Left lobe of liver (tissue), 2 donors: ENCODE measurements around the gene ZNF764. TPM values are rescaled to one million over a fixed set of nuclear protein-coding genes. Genes with fewer than 3 reads are reported as not detected.
A peak's percentile ranks its signal among the peaks of the same experiment; 100 is the strongest.
"Not testable (repeated sequence)": the region's sequence is repeated elsewhere in the genome, so short reads cannot be mapped to it uniquely, and the experiment has no call there.

Experiments
- ATAC-seq: fragments of 200-7000 bp; cut with Tn5 transposase; one replicate; pipeline ENCODE4 v1.9.1; 2020; ENCODE audit warnings: mild to moderate bottlenecking, moderate library complexity
- DNase-seq: peaks from one replicate; pipeline ENCODE4 v3.0.0-alpha.2; 2020; ENCODE audit warnings: low spot score
- total RNA-seq: library from RNA; stranded (reverse); gene quantifications from one replicate; pipeline ENCODE4 v1.2.1, GENCODE V29; 2021
- donor health status: DM: no; HTN: no; CAD: no; lungs with moderate emphysema.
- donor health status: DM: no; HTN: yes; CAD: no.

The ZNF764 gene
- 6.3 TPM for total RNA-seq

DNA sequence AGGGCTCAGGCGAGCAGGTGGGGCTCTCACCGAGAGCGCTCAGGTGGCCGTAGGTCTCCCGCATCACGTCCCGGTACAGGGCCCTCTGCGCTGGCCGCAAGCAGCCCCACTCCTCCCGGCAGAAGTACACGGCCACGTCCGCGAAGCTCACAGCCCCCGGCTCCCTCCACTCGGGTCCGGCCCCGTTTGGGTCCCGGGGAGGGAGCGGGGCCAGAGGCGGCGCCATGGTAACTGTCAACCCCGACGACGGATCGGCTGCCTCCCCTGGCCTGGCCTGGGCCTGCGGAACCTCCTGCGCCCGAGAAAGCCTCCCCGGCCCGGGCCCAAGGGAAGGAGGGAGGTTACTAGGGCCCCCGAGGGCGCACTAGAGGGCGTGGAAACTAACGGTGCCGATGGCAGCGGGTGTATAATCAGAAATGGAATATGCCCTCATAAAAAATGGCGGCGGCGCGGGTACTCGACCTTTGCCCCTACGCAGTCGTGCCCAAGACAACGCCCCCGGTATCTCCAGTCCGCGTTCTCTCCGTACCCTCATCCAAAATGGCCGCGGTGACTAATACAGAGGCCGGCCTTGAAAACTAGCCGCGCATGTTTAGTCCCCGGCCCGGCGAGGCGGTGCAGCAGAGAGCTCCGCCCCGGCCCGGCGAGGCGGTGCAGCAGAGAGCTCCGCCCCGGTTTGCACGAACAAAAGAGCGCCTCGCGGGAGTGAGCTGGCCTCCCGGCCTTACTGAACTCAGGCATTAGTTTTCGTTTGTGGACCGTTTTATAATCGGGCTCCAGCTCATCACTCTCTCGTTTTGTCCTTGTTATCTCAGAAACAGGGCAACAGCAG, at the start of gene ZNF764:
ZNF764 (minus strand) TSS at position 418 of the 832 bp plus-strand sequence; CDS start at position 226, 192 bp downstream.
- peak; percentile 92 for ATAC-seq
- peak; percentile 99 for DNase-seq

DNA sequence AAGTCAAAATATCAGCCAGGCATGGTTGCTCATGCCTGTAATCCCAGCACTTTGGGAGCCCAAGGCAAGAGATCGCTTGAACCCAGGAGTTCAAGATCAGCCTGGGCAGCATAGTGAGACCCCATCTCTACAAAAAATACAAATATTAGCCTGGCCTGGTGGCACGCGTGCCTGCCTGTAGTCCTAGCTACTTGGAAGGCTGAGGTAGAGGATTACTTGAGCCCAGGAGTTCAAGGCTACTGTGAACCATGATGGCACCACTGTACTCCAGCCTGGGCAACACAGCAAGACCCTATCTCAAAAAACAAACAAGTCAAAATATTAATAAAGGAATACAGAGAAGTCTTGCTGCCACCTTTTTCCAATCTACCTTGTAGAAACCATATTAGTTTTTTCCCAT, 47.8 kb upstream of the ZNF764 start:
- ATAC-seq (no peak), DNase-seq (no peak)

DNA sequence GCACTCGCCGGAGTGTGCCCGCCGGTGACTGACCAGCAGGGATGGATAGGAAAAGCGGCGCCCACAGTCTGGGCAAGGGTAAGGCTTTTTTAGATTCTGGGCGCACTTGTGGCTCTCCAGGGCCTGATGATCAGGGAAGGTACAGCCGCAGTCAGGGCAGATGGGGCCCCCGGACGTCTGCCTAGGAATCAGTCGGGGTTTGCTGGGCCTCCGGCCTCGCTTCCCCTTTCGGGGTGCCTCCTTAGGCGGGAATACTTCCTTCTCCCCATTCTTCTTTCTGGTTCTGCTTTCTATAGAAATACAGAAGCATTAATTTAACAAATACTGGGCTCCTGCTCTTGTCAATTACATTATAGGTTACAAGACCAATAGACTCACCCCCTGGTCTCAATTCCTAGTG, 47.0 kb upstream of the ZNF764 start:
- DNase-seq (no peak), ATAC-seq (no peak)

DNA sequence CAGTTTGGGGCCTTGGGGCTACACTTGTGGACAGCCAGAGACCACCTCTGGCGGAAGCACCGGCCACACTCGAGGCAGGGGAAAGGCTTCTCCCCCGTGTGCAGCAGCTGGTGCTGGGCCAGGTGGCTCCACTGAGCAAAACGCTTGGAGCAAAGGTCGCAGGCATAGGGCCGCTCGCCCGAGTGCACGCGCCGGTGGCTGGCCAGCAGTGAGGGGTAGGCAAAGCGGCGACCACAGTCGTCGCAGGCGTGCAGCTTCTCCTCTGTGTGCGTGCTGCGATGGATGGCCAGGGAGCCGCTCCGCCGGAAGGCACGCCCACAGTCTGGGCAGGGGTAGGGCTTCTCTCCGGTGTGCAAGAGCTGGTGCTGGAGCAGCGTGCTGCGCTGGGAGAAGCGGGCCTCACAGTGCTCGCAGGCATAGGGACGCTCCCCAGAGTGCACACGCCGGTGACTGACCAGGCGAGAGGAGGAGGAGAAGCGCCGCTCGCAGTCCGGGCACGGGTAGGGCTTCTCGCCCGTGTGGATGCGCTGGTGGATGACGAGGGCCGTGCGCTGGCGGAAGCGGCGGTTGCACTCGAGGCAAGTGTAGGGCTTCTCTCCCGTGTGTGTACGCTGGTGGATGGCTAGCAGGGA, 46.3 kb upstream of the ZNF764 start:
- ATAC-seq (peak; percentile 82), DNase-seq (peak; percentile 84)

DNA sequence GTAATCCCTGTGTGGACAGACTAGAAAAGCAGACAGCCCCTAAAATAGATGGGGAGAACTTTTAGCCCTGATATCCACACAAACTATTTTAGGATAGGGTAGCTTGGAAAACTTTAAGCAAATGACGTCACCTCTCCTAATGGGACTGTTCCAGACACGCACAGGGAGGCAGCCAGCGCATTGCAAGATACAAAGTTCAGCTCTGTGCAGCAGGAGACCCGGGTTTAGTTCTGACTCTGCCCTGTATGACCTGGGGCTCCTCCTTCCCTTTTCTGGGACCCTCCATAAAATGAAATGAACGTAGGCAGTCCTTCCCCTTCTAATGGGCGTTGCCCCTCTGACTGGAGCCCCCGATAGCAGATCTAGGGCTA, 45.8 kb upstream of the ZNF764 start:
- ATAC-seq: peak; percentile 86
- peak; percentile 83 for DNase-seq

DNA sequence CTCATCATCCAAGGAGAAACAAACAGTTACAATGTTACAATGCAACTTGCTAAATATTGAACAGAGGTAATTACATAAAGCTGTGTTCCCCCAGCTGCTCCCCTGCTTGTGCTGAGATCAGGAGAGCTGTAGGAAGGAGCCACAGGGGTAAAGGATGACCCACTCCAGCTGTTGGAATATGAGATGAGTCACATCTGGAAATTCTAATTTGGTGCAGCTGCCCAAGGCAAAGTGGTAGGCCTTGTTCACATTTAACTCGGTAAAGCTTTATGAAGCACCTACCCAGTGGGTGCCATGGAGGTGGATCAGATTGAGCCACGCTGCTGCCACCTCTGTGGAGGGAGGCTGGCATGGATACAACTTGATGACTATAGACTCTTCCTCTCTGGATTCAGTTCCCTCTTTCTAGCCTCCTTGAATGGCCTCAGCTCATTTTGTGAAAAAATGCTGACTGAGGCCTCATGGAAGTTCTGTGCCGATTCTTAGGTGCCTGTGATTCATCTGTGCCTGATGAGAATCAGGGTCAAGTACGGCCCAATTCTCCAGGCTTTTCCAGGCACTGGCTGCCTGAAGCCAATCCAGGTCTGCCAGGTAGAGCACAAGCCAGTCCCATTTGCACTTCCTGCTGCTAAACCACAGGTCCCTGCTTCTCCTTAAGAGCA, 44.6 kb upstream of the ZNF764 start:
- no peak for ATAC-seq
- DNase-seq: no peak

DNA sequence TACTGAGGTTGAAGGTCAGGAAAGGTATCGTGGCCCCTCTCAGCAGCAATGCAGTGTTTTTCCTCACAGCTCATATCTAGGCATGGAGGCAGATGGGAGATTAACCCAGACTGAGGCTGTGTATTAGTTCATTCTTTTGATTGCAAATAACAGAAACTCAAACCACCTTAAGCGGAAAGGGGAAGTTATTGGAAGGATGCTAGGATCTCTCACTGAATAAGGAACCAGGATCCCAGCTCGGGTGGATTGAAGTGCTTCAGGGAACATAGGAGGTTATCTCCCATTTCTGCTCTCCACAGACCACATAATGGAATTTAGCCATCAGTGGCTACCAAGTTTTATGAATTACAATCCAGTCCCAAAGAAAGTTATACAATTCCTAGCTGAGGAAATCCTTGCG, 43.8 kb upstream of the ZNF764 start:
- no peak for ATAC-seq
- DNase-seq: no peak

DNA sequence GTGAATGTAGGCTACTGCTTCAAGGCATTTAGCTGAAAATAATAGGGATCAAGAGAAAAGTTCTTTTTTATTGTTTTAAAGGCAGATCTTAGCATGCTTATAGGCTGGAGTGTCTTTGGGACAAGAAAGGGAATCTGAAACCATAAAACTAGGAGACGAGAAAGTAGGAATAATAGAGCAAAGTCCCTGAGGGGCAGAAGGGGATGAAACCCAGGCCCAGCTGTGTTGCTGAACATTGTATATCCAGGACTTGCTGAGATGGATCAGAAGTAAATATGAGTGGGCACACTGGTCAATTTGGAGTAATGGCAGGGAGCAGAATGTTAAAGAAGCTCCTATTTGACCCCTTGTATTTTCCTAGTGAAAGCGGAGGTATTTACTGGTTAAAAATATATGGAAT, 42.8 kb upstream of the ZNF764 start:
- DNase-seq (no peak), ATAC-seq (no peak)

DNA sequence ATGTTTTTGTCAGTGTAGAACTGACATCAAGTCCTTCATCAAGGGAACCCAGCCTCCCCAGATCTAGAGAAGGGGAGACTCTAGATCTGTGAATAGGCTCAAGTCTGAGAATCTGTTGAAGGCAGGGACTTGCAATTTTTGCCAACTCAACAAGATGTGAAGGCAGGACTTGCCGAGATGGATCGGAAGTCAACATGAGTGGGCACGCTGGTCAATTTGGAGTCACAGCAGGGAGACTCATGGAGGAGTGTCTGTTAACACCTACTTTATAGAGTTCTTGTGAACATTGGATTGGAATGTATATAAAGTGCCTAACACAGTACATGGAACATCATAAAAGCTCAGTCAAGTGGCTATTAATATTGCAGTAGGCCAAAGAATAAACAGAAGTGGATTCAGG, 42.0 kb upstream of the ZNF764 start:
- ATAC-seq: no peak
- no peak for DNase-seq

DNA sequence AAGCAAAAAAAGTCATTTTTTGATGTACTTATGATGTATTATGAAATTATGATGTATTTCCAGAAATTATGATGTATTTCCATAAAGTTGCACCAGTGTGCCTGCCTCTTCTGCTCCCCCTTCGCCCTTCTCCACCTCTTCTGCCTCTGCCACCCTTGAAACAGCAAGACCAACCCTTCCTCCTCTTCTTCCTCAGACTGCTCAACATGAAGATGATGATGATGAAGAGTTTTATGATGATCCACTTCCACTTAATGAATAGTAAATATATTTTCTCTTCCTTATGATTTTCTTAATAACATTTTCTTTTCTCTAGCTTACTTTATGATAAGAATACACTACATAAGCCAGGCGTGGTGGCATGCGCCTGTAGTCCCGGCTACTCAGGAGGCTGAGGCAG, 34.7 kb upstream of the ZNF764 start:
- ATAC-seq (no peak), DNase-seq (no peak)

DNA sequence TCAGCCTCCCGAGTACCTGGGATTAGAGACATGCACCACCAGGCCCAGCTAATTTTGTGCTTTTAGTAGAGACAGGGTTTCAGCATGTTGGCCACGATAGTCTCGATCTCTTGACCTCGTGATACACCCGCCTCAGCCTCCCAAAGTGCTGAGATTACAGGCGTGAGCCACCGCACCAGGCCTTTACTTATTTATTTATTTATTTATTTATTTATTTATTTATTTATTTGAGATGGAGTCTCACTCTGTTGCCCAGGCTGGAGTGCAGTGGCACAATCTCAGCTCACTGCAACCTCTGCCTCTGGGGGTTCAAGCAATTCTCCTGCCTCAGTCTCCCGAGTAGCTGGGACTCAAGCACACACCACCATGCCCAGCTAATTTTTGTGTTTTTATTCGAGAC, 32.7 kb upstream of the ZNF764 start:
- not testable (repeated sequence) for DNase-seq, ATAC-seq

DNA sequence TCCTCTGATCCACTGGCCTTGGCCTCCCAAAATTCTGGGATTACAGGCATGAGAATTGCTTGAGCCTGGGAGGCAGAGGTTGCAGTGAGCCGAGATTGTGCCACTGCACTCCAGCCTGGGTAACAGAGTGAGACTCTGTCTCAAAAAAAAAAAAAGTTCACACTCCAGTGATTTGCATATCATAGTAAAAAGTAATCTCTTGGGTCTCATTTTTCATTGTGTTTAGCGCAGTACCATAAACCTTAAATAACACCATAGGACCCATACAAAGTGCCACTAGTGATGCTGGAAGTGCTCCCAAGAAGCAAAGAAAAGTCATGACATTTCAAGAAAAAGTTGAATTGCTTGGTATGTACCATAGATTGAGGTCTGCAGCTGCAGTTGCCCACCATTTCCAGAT, 31.4 kb upstream of the ZNF764 start:
- not testable (repeated sequence) for DNase-seq, ATAC-seq

DNA sequence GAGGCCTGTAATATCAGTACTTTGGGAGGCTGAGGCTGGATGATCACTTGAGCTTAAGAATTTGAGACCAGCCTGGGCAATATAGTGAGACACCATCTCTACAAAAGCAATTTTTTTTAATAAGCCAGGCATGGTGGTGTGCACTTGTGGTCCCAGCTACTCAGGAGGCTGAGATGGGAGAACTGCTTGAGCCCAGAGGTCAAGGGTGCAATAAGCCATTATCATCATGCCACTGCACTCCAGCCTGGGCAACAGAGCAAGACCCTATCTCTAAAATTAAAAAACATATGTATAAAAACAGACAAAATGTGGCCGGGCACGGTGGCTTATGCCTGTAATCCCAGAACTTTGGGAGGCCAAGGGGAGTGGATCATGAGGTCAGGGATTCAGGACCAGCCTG, 30.5 kb upstream of the ZNF764 start:
- no peak for ATAC-seq
- no peak for DNase-seq

DNA sequence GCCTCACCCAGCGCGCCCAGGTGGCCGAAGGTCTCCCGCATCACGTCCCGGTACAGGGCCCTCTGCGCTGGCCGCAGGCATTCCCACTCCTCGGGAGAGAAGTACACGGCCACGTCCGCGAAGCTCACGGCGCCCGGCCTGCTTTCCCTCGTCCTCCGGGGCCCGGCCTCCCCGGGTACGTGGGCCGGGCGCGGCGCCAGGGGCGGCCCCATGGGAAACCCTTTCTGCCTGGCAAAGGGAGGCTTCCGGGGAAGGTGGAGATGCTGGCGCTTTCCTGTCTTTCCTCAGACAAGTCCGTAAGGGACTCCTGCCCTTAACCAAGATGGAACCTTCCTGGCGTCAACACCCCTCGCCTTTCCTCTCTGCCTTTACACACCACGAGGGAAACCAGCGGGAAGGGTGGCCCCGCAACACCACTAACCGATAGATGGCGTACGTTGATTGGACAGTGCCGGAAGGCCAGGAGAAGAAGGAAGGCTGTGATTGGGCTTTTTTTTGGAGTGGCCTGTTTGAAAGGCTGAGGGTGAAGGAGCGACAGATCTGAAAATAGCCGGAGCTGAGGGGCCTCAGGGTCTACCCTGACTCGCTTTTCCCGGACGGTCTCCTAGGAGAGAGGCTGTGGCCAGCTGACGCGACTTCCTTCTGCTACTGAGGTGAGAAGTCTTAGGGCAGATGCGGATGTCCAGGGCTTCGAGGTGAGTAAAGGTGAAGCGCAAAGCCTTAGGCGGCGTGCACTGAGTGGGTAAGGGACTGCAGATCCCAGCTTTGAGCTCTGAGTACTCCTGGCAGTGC, 27.4 kb upstream of the ZNF764 start, which contains the start of gene ZNF785:
ZNF785 (minus strand) TSS at position 298 of the 792 bp plus-strand sequence; CDS start at position 212, 86 bp downstream.
- DNase-seq: peak; percentile 97
- peak; percentile 98 for ATAC-seq

DNA sequence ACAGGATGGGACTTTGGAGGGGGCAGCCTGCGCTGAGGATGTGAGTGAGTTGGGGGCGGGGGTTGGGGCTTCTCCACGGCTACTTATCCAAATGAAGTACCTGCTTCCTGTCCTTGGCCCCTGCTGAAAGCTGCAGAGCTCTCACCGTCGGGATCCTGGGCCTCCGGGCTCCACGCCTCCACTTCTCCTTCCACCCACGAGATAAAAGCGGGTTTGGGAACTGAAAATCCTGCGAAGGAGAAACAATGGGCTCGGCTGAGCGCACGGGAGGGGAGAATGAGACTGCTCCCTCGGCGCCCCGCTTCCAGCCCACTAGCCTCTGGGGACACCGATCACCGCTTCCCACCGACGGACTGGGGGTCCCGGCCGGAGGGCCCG, 26.8 kb upstream of the ZNF764 start:
- DNase-seq: no peak
- ATAC-seq: no peak

DNA sequence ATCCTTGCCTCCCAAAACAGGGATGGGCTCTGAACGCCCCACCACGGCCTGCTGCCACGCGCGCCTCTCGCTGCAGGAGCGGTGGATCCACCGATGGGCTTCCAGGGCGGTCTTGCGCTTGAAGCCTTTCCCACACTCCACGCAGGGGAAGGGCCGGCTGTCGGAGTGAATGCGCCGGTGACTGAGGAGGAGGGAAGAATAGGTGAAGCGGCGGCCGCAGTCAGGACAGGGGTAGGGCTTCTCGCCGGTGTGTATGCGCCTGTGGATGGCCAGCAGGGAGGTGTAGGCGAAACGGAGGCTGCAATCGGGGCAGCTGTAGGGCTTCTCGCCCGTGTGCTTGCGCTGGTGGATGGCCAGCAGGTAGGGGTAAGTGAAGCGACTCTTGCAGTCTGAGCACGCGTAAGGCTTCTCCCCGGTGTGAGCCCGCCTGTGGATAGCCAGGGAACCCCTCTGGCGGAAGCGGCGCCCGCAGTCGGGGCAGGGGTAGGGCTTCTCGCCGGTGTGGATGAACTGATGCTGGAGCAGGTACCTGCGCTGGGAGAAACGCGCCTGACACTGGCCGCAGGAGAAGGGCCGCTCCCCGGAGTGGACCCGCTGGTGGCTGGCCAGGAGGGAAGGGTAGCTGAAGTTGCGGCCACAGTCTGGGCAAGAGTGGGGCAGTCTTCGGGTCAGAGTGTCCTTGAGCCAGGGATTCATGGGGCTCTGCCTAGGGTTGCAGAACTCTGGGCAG, 24.6 kb upstream of the ZNF764 start:
- ATAC-seq (no peak), DNase-seq (no peak)

DNA sequence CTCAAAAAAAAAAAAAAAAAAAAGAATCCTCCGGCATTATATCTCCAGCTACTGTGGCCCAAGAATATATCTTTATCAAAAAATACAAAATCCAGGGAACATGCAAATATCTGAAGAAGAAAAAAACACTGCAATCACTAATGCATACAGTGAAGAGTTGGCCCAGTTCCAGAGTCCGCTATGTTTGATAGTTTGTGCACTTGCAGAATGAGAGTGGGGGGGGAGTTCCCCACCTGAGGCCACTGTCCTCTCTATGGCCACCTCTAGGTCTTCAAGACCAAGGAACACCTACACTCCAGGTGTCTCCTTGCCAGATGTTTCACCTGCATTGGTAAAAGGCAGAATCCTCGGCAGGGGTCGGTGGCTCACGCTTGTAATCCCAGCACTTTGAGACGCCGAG, 23.3 kb upstream of the ZNF764 start:
- ATAC-seq (no peak), DNase-seq (no peak)

DNA sequence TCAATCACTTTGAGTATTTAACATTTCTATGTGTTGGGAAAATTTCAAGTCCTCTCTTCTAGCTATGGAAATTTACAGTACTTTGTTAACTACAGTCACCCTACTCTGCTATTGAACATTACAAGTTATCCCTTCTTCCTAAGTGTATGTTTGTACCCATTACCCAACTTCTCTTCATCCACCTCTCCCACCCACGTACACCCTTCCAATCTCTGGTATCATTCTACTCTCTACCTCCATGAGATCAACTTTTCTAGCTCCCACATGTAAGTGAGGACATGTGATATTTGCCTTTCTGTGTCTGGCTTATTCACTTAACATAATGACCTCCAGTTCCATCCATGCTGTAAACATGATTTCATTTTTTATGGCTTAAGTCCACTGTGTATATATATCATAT, 16.5 kb upstream of the ZNF764 start:
- ATAC-seq: no peak
- DNase-seq: no peak

DNA sequence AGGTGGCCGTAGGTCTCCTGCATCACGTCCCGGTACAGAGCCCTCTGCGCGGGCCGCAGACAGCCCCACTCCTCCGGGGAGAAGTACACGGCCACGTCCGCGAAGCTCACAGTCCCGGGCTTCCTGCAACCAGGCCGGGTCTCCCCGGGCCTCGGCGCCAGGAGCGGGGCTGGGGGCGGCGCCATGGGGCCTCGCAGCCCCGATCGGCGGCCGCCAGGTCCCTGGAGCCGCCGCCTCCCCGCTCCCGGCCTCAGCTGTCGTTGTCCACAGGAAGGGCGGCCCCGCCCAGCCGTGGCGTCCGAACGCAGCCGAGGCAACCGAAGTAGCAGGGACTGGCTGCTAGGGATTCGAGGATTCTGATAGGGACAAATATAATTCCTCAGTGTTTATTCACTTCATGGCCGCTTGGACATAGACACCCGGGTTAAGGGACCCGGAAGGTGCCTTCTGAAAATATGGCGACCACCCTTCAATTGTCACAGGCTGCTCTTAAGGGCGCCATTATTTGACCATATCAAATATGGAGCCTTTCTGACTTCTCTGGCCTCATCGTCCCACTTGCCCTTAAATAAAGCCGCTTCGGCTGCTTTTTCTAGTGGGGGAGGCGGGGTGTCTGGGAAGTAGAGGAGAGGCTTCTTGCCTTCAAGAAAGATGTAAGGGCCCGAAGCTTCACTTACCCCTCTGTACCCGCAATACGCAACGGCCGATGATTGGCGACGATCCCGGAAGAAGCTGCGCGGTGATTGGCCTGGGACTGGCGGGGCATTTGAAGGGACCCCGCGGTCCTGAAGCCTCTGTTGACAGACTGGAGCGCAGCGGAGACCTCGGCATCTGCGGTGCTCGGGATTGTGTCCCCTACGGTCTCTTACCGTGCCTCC, 13.5 kb upstream of the ZNF764 start, which contains the start of gene ZNF688:
ZNF688 (minus strand) TSS at position 270 of the 878 bp plus-strand sequence; CDS start at position 185, 85 bp downstream.
- DNase-seq (peak; percentile 89), ATAC-seq (peak; percentile 86)
